ENCODE data around the gene PAFAH2. TPM values are rescaled to one million over a fixed set of nuclear protein-coding genes. Genes with fewer than 3 reads are reported as not detected.

PAFAH2 gene
- total and polyA plus RNA-seq, 4 donors: 9.0 to 13.8 (median 10.8) TPM

DNA sequence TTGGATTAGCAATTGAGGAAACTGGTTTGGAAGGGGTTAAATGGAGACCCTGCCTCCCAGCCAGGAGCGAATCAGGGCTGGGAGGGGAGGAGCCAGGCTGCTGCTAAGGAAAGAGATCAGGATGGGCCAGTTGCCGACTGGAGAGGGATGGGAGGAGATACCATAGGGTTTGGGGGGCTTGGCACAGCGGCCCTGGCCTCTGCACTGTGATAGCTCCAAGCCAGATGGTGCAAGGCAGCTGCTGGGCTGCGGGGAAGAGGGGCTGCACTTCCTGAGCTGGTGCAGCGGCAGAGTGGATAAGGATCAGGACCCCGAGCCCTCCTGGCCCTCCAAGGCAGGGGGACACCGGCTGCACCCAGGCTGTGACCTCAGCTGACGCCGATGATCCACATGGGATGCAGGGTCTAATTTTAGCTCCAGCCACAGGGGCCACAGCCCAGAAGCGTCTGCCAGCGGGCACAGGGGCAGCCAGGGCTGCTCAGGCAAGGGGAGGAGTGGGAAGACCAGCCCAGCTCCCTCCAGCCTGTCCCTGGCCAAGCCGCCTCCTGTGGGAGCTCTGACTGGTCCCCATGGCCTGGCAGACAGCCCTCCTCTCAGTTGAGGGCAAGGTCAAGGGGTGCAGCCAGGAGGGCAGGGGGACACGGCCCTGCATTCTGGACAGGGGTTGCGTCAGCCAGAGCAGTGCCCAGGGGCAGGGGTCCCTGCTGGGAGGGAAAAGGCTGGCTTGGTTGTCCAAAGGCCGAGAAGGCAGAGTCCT, 24.0 kb upstream of the PAFAH2 start, which contains the start of gene EXTL1:
EXTL1 (plus strand) TSS at position 129 of the 757 bp plus-strand sequence. CDS start 872 bp downstream, outside the sequence.
- no peak within 1 kb of the TSS for H3K9ac ChIP-seq (ENCODE audit: low read depth in 1 of 2, low read length in 2 of 2)
- no peak for TF ChIP-seq HNF4G (IDR thresholded peaks at IDR 0.05)
- no peak for TF ChIP-seq GABPA (IDR thresholded peaks at IDR 0.05 in 1 of 2, conservative IDR thresholded peaks at IDR 0.05 in 1 of 2)
- no peak for TF ChIP-seq ZBTB33 (IDR thresholded peaks at IDR 0.05)
- no peak for TF ChIP-seq NR2F2 (IDR thresholded peaks at IDR 0.05)
- no peak for TF ChIP-seq MAX (IDR thresholded peaks at IDR 0.05)
- TF ChIP-seq EGR1 (IDR thresholded peaks at IDR 0.05; ENCODE audit: low read depth in 2 of 2): no peak
- TF ChIP-seq YY1 (IDR thresholded peaks at IDR 0.05): no peak
- TF ChIP-seq ATF3 (IDR thresholded peaks at IDR 0.05): no peak
- TF ChIP-seq HNF4A (conservative IDR thresholded peaks at IDR 0.05): no peak
- no peak for TF ChIP-seq FOXA2 (IDR thresholded peaks at IDR 0.05)
- no peak for TF ChIP-seq REST (IDR thresholded peaks at IDR 0.05)
- no peak for TF ChIP-seq FOXA1 (IDR thresholded peaks at IDR 0.05)
- no peak for TF ChIP-seq RXRA (IDR thresholded peaks at IDR 0.05)
- TF ChIP-seq, protein P1, sequence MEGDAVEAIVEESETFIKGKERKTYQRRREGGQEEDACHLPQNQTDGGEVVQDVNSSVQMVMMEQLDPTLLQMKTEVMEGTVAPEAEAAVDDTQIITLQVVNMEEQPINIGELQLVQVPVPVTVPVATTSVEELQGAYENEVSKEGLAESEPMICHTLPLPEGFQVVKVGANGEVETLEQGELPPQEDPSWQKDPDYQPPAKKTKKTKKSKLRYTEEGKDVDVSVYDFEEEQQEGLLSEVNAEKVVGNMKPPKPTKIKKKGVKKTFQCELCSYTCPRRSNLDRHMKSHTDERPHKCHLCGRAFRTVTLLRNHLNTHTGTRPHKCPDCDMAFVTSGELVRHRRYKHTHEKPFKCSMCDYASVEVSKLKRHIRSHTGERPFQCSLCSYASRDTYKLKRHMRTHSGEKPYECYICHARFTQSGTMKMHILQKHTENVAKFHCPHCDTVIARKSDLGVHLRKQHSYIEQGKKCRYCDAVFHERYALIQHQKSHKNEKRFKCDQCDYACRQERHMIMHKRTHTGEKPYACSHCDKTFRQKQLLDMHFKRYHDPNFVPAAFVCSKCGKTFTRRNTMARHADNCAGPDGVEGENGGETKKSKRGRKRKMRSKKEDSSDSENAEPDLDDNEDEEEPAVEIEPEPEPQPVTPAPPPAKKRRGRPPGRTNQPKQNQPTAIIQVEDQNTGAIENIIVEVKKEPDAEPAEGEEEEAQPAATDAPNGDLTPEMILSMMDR (IDR thresholded peaks at IDR 0.05; ENCODE audit: low read depth, low read length, missing input control): no peak
- no peak for TF ChIP-seq RAD21 (IDR thresholded peaks at IDR 0.05)
- TF ChIP-seq JUND (IDR thresholded peaks at IDR 0.05): no peak
- no peak for TF ChIP-seq TAF1 (conservative IDR thresholded peaks at IDR 0.05)
- no peak for TF ChIP-seq SP1 (IDR thresholded peaks at IDR 0.05)
- no peaks in the 10 kb centered on the region for H3K9me3 ChIP-seq (ENCODE audit: control insufficient read depth in 4 of 4, low read length in 3 of 4)
- no peak for DNase-seq (ENCODE audit: low spot score)
- no peaks in the 10 kb centered on the region for H3K27me3 ChIP-seq (ENCODE audit: control insufficient read depth in 4 of 4, insufficient read depth in 4 of 4, low read length in 3 of 4)
- no peaks in the 10 kb centered on the region for H3K36me3 ChIP-seq (ENCODE audit: control insufficient read depth in 4 of 4, insufficient read depth in 3 of 4, low read depth in 1 of 4, low read length in 3 of 4)
- WGBS: 59% methylated on average over 15 of the region's 15 CpGs
- H3K27ac ChIP-seq (ENCODE audit: low read depth in 1 of 2, low read length in 2 of 2): no peak within 1 kb of the TSS
- no peak within 1 kb of the TSS for H3K4me3 ChIP-seq (ENCODE audit: low read depth in 1 of 3, low read length in 3 of 3)
- peaks cover 0 to 5% (median 0%) of the 10 kb centered on the region in 4 donors for H3K4me1 ChIP-seq (ENCODE audit: control insufficient read depth in 4 of 4, insufficient read depth in 4 of 4, low read length in 3 of 4)

Data from liver (tissue), 9 donors.